ENCODE results near the gene RPL39L. TPM values are rescaled to one million over a fixed set of nuclear protein-coding genes. Genes with fewer than 3 reads are reported as not detected.

RPL39L gene
- total and polyA plus RNA-seq, 9 donors: 8.5 to 15.7 (median 12.3) TPM

DNA sequence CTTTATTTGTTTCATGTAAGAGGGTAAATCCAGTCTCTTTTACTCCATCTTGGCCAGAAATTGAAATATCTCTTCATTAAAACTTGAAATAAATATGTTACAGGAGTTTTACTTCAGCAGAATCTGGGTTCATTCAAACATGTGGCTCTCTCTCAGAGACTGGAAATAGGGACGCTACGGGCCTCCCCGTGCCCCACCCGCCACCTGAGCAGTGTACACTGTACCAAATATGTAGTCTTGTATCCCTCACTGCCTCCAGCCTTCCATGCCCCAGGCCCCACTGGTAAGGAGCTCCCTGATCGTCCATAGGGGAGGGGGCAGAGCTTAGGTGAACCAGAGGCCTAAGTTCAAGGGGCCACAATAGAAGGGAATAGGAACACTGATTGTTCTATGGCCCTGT lies 36.0 kb downstream of the RPL39L start:
- H3K9me3 ChIP-seq (replicated peaks; ENCODE audit: control insufficient read depth, low read depth, low read length): no peaks in the 10 kb centered on the region
- no peaks in the 10 kb centered on the region for H3K36me3 ChIP-seq (ENCODE audit: control insufficient read depth, insufficient read depth, low read length)
- no peak overlapping the region for H3K27ac ChIP-seq (ENCODE audit: low read length)
- WGBS (ENCODE audit: insufficient coverage): 67% methylated on average over 1 of the region's 5 CpGs
- H3K4me3 ChIP-seq (ENCODE audit: low read length): no peak overlapping the region
- H3K4me1 ChIP-seq (ENCODE audit: control insufficient read depth, insufficient read depth, low read length): peaks cover 17% of the 10 kb centered on the region
- H3K27me3 ChIP-seq (ENCODE audit: control insufficient read depth, insufficient read depth, low read length): no peaks in the 10 kb centered on the region
- no peak for DNase-seq

DNA sequence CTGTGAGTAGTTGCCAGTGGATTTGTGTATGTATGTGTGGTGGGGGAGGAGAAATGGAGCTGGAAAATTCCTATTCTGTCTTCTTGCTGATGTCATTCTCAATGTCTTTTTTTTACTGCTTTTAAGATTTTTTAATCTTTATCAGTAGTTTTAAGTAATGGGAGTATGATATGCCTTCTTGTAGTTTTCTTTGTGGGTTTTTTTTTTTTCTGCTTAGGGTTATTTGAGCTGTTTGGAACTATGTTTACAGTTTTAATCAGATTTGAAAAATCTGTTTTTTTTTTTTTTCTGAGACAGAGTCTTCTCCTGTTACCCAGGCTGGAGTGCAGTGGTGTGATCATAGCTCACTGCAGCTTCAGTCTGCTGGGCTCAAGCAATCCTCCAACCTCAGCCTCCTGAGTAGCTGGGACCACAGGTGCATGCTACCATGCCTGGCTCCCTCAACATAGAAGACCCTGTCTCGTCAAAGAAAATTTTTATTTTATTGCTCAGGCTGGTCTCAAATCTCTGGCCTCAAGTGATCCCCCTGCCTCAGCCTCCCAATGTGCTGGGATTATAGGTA lies 37.1 kb downstream of the RPL39L start:
- WGBS (ENCODE audit: insufficient coverage): no CpG with 5 or more reads among the region's 1 CpG
- no peaks in the 10 kb centered on the region for H3K36me3 ChIP-seq (ENCODE audit: control insufficient read depth, insufficient read depth, low read length)
- peak overlapping the region; percentile 8 for H3K4me3 ChIP-seq (ENCODE audit: low read length)
- no peaks in the 10 kb centered on the region for H3K9me3 ChIP-seq (replicated peaks; ENCODE audit: control insufficient read depth, low read depth, low read length)
- H3K4me1 ChIP-seq (ENCODE audit: control insufficient read depth, insufficient read depth, low read length): peaks cover 17% of the 10 kb centered on the region
- H3K27ac ChIP-seq (ENCODE audit: low read length): peak overlapping the region; percentile 76
- no peak for DNase-seq
- H3K27me3 ChIP-seq (ENCODE audit: control insufficient read depth, insufficient read depth, low read length): no peaks in the 10 kb centered on the region

DNA sequence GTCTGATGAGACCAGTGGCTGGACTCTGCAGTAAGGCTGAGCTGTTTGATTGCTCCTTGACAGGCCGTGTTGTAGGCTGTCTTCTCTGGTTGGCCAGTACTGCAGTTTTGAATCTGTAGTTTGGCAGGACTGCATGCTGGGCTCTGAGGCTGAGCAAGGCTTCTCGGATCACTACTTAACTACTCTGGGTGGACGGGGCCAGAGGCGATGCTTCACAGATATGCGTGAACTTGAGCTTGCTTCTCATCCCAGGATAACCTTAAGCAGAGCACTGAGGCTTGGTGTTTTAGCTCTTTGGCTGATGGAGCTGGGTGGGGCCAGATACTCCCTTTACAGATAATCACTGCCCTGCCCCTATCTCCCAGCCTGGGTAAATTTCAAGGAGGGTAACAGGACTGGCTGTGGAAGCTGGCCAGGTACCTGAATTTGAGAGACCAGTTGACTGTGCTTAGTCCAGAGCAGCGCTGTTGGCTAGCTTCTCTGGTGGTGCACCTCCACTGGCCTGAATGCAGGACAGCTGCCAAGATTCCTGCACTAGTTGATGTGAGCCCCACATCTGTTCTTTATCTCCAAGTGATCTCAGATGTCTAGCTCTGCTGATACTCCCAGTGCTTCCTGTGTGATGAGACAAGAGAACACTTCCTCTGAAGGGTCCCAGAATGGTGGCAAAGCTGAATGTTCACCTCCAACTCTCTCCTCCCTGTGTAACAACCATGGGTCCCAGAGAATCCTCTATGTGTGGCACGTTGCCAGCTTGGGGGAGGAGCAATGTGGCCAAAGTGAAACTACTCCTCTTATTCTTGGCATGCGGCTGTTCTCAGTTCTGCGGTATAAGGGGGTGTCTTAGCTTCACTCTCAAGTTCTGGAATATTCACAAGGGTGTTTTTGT lies 37.9 kb downstream of the RPL39L start:
- peak; percentile 88 for DNase-seq
- peak overlapping the region; percentile 76 for H3K27ac ChIP-seq (ENCODE audit: low read length)
- no peaks in the 10 kb centered on the region for H3K27me3 ChIP-seq (ENCODE audit: control insufficient read depth, insufficient read depth, low read length)
- H3K9me3 ChIP-seq (replicated peaks; ENCODE audit: control insufficient read depth, low read depth, low read length): no peaks in the 10 kb centered on the region
- peaks cover 17% of the 10 kb centered on the region for H3K4me1 ChIP-seq (ENCODE audit: control insufficient read depth, insufficient read depth, low read length)
- H3K4me3 ChIP-seq (ENCODE audit: low read length): peak overlapping the region; percentile 8
- 24% methylated on average over 3 of the region's 9 CpGs for WGBS (ENCODE audit: insufficient coverage)
- H3K36me3 ChIP-seq (ENCODE audit: control insufficient read depth, insufficient read depth, low read length): no peaks in the 10 kb centered on the region

DNA sequence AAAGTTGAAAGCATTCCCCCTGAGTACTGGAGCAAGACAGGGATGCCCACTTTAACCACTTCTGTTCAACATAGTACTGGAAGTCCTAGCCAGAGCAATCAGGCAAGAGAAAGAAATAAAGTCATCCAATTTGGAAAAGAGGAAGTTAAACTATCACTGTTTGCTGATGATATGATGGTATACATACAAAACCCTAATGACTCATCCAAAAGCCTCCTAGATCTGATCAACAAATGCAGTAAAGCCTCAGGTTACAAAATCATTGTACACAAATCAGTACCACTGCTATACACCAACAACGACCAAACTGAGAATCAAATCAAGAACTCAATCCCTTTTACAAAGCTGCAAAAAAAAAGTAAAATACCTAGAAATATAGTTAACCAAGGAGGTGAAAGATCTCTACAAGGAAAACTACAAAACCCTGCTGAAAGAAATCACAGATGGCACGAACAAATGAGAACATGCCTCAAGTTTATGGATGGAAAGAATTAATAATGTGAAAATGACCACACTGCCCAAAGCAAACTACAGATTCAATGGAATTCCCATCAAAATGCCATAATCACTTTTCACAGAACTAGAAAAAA lies 40.3 kb downstream of the RPL39L start:
- Histone ChIP-seq H3K4me1 (ENCODE audit: control insufficient read depth, insufficient read depth, low read length) (peaks cover 12% of the 10 kb centered on the region), H3K9me3 (replicated peaks; ENCODE audit: control insufficient read depth, low read depth, low read length) (peaks cover 3% of the 10 kb centered on the region), H3K27ac (ENCODE audit: low read length) (no peak overlapping the region), H3K36me3 (ENCODE audit: control insufficient read depth, insufficient read depth, low read length) (no peaks in the 10 kb centered on the region), H3K4me3 (ENCODE audit: low read length) (no peak overlapping the region), H3K27me3 (ENCODE audit: control insufficient read depth, insufficient read depth, low read length) (no peaks in the 10 kb centered on the region)
- WGBS (ENCODE audit: insufficient coverage): no CpG with 5 or more reads among the region's 2 CpGs
- DNase-seq: no peak

DNA sequence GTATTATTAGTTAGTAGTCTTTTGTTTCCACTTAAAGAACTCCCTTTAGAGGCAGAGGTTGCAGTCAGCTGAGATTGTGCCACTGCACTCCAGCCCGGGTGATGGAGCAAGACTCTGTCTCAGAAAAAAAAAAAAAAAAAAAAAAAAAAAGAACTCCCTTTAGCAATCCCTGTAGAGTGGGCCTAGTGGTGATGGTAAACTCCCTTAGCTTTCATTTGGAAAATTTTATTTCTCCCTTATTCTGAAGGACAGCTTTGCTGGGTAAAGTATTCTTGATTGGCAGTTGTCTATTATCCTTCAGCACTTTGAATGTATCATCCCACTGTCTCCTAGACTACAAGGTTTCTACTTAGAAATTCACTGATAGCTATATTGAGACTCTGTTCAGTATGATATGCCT lies 46.0 kb downstream of the RPL39L start:
- no CpG with 5 or more reads among the region's 1 CpG for WGBS (ENCODE audit: insufficient coverage)

DNA sequence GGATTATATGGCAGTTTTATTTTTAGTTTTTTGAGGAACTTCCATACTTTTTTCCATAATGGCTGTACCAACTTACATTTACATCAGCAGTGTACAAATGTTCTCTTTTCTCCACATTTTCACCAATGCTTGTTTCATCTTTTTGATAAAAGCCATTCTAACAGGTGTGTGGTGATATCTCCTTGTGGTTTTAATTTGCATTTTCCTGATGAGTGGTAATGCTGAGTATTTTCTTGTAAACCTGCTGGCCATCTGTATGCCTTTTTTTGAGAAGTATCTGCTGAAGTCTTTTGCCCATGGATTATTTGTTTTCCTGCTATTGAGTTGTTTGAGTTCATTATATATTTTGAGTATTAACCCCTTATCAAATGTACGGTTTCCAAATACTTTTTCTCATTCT lies 50.6 kb downstream of the RPL39L start:
- H3K4me1 ChIP-seq (ENCODE audit: control insufficient read depth, insufficient read depth, low read length): no peaks in the 10 kb centered on the region
- no peak overlapping the region for H3K27ac ChIP-seq (ENCODE audit: low read length)
- H3K4me3 ChIP-seq (ENCODE audit: low read length): no peak overlapping the region
- H3K9me3 ChIP-seq (replicated peaks; ENCODE audit: control insufficient read depth, low read depth, low read length): peaks cover 9% of the 10 kb centered on the region
- H3K36me3 ChIP-seq (ENCODE audit: control insufficient read depth, insufficient read depth, low read length): no peaks in the 10 kb centered on the region
- H3K27me3 ChIP-seq (ENCODE audit: control insufficient read depth, insufficient read depth, low read length): no peaks in the 10 kb centered on the region
- no CpG with 5 or more reads among the region's 1 CpG for WGBS (ENCODE audit: insufficient coverage)
- DNase-seq: no peak

More for the DNA sequence above, 46.0 kb downstream of the RPL39L start:
- Histone ChIP-seq H3K27ac (ENCODE audit: low read length) (no peak overlapping the region), H3K36me3 (ENCODE audit: control insufficient read depth, insufficient read depth, low read length) (no peaks in the 10 kb centered on the region), H3K27me3 (ENCODE audit: control insufficient read depth, insufficient read depth, low read length) (no peaks in the 10 kb centered on the region), H3K9me3 (replicated peaks; ENCODE audit: control insufficient read depth, low read depth, low read length) (peaks cover 9% of the 10 kb centered on the region), H3K4me3 (ENCODE audit: low read length) (no peak overlapping the region), H3K4me1 (ENCODE audit: control insufficient read depth, insufficient read depth, low read length) (no peaks in the 10 kb centered on the region)
- no peak for DNase-seq

DNA sequence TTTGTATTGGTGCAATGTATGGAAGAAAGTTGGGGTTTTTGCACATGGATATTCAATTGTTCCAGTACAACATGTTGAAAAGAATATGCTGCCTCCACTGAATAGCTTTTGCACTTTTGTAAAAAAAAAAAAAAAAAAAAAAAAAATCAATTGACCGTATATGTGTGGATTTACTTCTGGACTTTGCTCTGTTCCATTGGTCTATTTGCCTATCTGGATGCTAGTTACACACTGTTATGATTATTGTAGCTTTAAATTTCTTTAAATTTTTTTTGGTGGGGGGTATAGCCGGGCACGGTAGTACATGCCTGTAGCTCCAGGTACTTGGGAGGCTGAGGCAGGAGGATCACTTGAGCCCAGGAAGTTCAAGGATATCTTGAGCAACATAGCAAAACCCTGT lies 52.5 kb downstream of the RPL39L start:
- H3K36me3 ChIP-seq (ENCODE audit: control insufficient read depth, insufficient read depth, low read length): no peaks in the 10 kb centered on the region
- whole genome bisulfite sequencing (ENCODE audit: insufficient coverage): no CpG with 5 or more reads among the region's 3 CpGs
- H3K4me1 ChIP-seq (ENCODE audit: control insufficient read depth, insufficient read depth, low read length): no peaks in the 10 kb centered on the region
- H3K9me3 ChIP-seq (replicated peaks; ENCODE audit: control insufficient read depth, low read depth, low read length): peaks cover 5% of the 10 kb centered on the region
- H3K27ac ChIP-seq (ENCODE audit: low read length): no peak overlapping the region
- DNase-seq: no peak
- no peaks in the 10 kb centered on the region for H3K27me3 ChIP-seq (ENCODE audit: control insufficient read depth, insufficient read depth, low read length)
- no peak overlapping the region for H3K4me3 ChIP-seq (ENCODE audit: low read length)

DNA sequence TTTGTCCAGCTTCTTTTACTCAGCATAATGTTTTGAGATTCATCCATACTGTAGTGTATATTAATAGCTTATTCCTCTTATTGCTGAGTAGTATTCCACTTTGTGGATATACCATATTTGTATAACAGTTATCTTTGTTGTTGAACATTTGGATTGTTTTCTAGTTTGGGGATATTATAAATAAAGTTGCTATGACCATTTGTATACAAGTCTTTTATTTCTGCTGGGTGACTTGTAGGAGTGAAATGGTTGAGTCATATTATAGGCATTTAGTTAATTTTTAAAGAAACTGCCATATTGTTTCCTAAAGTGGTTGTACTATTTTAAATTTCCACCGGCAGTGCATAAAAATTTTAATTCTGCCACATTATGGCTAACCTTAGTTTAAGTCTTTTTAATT lies 53.4 kb downstream of the RPL39L start:
- H3K27ac ChIP-seq (ENCODE audit: low read length): no peak overlapping the region
- no CpG with 5 or more reads among the region's 1 CpG for WGBS (ENCODE audit: insufficient coverage)
- H3K4me1 ChIP-seq (ENCODE audit: control insufficient read depth, insufficient read depth, low read length): no peaks in the 10 kb centered on the region
- DNase-seq: no peak
- no peaks in the 10 kb centered on the region for H3K36me3 ChIP-seq (ENCODE audit: control insufficient read depth, insufficient read depth, low read length)
- peaks cover 5% of the 10 kb centered on the region for H3K9me3 ChIP-seq (replicated peaks; ENCODE audit: control insufficient read depth, low read depth, low read length)
- H3K4me3 ChIP-seq (ENCODE audit: low read length): no peak overlapping the region
- H3K27me3 ChIP-seq (ENCODE audit: control insufficient read depth, insufficient read depth, low read length): no peaks in the 10 kb centered on the region

DNA sequence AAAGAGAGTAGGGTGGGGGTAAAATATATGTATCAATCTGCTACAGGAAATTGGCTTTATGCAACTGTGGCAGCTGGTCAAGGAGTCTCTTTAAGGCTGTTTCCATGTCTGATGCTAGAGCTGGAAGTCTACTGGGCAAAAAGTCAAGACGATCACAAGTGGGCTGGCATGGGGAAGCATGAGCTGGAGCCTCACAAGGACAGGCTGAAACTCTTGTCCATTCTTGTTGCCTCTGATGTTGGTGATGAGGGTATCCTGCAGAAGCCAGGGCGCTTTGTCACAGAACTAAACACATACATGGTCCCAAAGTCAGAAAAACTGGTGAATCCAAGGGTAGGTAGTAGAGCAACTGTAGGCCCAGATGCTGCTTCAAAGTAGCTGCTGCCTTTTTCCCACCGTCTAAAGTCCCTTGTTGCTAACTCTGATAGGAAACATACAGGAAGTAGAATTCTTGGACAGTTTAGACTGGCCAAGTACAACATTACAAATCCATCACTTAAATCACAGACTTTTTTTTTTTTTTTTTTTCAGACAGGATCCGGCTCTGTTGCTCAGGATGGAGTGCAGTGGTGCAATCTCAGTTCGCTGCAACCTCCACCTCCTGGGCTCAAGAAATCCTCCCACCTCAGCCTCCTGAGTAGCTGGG lies 54.2 kb downstream of the RPL39L start:
- no peaks in the 10 kb centered on the region for H3K27me3 ChIP-seq (ENCODE audit: control insufficient read depth, insufficient read depth, low read length)
- no peak for DNase-seq
- 63% methylated on average over 1 of the region's 5 CpGs for WGBS (ENCODE audit: insufficient coverage)
- no peaks in the 10 kb centered on the region for H3K4me1 ChIP-seq (ENCODE audit: control insufficient read depth, insufficient read depth, low read length)
- no peak overlapping the region for H3K27ac ChIP-seq (ENCODE audit: low read length)
- H3K4me3 ChIP-seq (ENCODE audit: low read length): no peak overlapping the region
- peaks cover 5% of the 10 kb centered on the region for H3K9me3 ChIP-seq (replicated peaks; ENCODE audit: control insufficient read depth, low read depth, low read length)
- no peaks in the 10 kb centered on the region for H3K36me3 ChIP-seq (ENCODE audit: control insufficient read depth, insufficient read depth, low read length)

DNA sequence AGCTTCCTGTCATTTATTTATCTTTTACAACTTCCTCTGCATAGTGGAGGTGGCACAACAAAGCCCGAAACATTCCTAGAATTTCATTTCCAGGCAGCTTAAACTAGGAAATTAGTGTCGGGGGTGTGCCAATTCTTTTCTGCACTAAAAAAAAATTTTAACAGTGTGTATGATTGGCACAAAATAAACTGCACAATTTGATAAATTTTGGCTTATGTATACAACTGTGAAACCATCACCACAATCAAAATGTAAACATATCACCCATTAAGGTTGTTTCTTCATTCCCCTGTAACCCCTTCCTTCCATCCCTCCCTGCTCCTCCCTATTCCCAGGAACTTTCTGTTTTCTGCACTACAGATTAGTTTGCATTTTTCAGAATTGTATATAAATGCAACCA lies 54.7 kb downstream of the RPL39L start:
- no peak for DNase-seq
- no peaks in the 10 kb centered on the region for H3K4me1 ChIP-seq (ENCODE audit: control insufficient read depth, insufficient read depth, low read length)
- no peak overlapping the region for H3K27ac ChIP-seq (ENCODE audit: low read length)
- no peaks in the 10 kb centered on the region for H3K36me3 ChIP-seq (ENCODE audit: control insufficient read depth, insufficient read depth, low read length)
- no peak overlapping the region for H3K4me3 ChIP-seq (ENCODE audit: low read length)
- peaks cover 5% of the 10 kb centered on the region for H3K9me3 ChIP-seq (replicated peaks; ENCODE audit: control insufficient read depth, low read depth, low read length)
- WGBS (ENCODE audit: insufficient coverage): no CpG with 5 or more reads among the region's 2 CpGs
- H3K27me3 ChIP-seq (ENCODE audit: control insufficient read depth, insufficient read depth, low read length): no peaks in the 10 kb centered on the region

Data from muscle of leg (tissue), 11 donors.